GM18951 (cell line): ENCODE measurements around the gene GIMAP5.

Experiments
- POLR2A ChIP-seq: IDR thresholded peaks from 4 replicates; pipeline ENCODE4 v1.6.1; 2011; ENCODE audit warnings: mild to moderate bottlenecking; ENCODE audit not compliant: insufficient read length, insufficient read depth; ENCODE audit errors: extremely low read depth
- in situ Hi-C: fragments of 300-500 bp; cut with MboI; formaldehyde crosslinking; loops from one replicate; pipeline ENCODE4 v1.12.0; 2022; ENCODE audit warnings: low sequenced_read_pairs, mixed read lengths, inconsistent platforms; ENCODE audit not compliant: unreplicated experiment

The GIMAP5 gene

GRCh38 chr7:150723467-150723866 is 13.8 kb upstream of the GIMAP5 start:
- TF ChIP-seq POLR2A = no peak
- in situ Hi-C loops = no loop called here

GRCh38 chr7:150727381-150727780 is 9.8 kb upstream of the GIMAP5 start:
- no peak for TF ChIP-seq POLR2A
- in situ Hi-C loops = no loop called here

- in situ Hi-C loops = no loop called here
- TF ChIP-seq POLR2A = no peak
These were observed 9.2 kb upstream of the GIMAP5 start for GRCh38 chr7:150728011-150728410.

DNA sequence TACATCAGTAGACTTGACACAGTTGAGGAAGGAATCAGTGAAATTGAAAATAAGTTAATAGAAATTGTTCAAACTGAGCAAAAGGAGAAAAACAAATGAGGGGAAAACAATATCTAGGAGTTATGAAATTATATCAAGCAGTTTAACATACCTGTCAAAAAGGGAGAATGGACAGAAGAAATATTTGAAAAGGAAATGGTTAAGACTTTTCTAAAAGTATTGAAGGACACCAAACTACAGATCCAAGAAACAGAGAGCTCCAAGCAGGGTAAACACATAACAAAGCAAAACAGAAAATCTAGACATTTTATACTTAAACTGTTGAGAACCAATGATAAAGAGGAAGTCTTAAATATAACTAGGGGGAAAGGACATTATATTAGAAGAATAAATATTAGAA is 8.6 kb upstream of the GIMAP5 start:
- in situ Hi-C loops = no loop called here
- TF ChIP-seq POLR2A = no peak

DNA sequence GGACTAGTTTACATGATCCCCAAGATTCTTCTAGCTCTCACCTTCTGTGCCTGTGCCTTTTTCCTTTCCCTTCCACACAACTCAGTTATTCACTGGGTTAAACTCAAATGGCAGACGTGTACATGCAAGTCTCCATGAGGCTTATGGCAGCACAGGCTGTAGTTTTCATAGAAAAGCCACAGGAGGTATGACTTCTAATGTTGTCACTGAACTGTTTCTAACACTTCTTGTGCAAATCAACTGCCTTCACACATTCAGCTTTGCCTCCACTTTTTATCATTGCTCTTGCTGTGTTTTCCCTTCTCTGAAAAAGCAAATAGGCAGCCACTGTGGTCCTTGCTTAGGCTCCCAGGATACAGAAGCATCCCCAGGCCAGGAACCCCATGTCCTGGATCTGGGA is 5.3 kb upstream of the GIMAP5 start:
- TF ChIP-seq POLR2A = no peak
- in situ Hi-C loops = no loop called here

DNA sequence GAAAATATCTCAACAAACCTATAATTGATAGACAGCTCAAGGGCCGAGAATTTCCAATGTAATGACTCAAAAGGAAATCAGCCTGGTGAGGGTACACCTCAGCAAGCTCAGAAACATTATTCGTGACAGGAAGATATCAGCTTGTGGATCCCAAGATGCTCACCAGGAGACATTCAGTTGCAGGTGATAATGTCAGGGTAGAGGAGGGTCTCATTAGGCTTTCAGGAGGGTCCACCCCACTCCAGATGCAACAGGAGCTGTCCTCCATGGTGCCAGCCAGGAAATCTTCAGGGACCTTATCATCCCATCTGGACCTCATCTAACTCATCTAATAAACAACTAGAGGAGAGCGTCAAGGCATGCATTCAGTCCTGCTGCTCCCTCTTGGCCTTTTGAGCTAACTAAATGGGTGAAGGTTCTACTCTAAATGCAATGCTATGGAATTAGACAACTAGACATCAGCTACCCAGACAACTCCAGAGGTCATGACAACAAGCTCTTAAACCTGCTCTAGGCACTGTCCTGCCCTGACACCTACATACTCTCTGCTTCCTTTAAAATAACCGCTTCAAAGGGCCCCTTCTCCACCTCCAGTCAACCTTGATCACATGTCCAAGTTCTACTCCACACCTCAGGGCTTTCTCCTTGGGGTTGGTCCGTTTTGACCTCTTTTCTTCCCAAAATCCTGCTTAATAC is 4.3 kb upstream of the GIMAP5 start:
- in situ Hi-C loops = no loop called here
- TF ChIP-seq POLR2A = no peak

DNA sequence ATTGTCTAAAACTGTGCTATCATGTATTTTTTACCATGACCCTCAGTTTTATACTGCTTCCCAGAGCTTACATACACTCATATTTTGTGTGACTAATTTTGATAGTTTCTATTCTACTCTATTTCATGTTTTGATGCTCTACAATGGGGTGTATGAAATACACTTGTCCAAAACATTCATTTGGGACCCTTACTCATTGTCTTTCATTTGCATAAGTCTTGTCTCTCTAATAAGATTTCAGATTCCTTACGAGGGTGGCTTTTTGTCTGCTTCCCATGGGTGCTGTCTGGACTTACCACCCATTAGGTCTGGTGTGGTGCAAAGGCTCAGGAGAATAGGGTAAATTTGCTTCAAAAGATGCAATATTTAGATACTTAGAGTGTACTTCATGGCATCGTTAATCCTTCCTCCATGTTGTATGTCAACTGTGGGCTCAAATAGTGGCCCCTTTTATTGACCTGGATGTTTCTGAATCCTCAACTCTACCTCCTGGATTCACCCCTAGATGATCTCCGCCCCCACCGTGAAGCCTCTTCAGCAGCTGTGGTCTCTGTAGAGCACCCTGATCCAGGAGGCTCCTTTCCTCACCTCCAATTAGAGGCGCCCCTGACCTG is 3.6 kb upstream of the GIMAP5 start:
- no peak for TF ChIP-seq POLR2A
- in situ Hi-C loops = no loop called here

GRCh38 chr7:150734254-150734653 is 3.0 kb upstream of the GIMAP5 start:
- TF ChIP-seq POLR2A = no peak
- in situ Hi-C loops = no loop called here

DNA sequence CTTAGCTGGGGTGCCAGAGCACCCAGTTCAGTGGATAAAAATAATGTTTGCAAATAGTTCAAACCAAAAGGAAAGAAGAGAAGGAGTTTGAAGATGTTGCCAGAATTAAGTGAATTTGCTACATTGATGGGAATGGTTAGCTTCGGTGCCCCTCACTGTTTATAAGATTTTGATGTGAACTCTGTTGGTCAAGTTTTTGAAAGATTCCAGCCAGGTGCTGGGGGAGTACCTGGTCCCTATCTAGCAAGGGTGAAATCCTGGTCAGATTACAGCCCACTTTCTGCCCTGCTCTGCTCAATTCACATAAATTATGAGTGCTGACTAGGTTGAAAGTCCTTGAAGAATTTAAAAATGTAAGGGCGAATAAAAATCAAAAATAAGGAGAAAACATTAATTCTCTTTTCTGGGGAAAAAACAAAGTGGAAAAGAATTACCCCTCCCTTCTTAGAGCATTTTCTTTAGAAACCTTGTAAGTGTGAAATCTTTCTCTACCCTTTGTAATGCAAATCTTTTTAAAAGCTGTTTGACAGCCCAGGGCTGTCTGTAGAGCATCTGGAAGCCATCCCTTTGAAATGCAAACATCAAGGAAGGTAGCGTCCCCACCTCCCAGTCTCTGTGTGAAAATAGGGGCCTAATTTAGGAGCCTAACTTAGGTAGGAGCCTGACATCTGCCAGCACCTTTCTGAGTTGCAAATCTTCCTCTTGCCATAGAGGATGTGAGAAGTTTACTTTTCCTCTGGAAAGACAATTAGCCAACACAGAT is 1.4 kb upstream of the GIMAP5 start:
- in situ Hi-C loops = no loop called here
- no peak for TF ChIP-seq POLR2A

- TF ChIP-seq POLR2A = no peak
- in situ Hi-C loops = no loop called here
These were observed 354 bp upstream of the GIMAP5 start for GRCh38 chr7:150736864-150737263.

DNA sequence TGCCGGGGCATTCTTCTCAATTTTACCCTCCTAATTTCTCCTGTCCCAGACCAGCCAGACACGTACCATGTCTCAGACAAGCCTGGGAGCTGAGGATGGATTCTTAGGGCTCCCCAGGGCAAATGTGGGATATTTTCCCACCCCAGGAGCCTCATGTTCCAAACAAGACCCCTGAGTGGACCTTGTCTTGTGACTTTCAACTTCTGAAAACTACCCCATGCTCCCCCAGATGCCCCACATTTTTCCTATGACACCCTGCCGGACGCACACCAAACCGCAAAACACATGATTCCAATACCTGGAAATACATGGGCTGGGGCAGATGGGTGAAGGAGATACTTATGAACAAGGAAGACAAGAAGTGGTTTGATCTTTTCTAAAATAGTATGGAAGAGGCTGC is 874 bp downstream of the GIMAP5 start:
- in situ Hi-C loops = no loop called here
- TF ChIP-seq POLR2A = no peak

- TF ChIP-seq POLR2A = no peak
- in situ Hi-C loops = no loop called here
These were observed 1.4 kb downstream of the GIMAP5 start for GRCh38 chr7:150738591-150739001.

- in situ Hi-C loops = no loop called here
- no peak for TF ChIP-seq POLR2A
These were observed 1.8 kb downstream of the GIMAP5 start for GRCh38 chr7:150739033-150739432.

DNA sequence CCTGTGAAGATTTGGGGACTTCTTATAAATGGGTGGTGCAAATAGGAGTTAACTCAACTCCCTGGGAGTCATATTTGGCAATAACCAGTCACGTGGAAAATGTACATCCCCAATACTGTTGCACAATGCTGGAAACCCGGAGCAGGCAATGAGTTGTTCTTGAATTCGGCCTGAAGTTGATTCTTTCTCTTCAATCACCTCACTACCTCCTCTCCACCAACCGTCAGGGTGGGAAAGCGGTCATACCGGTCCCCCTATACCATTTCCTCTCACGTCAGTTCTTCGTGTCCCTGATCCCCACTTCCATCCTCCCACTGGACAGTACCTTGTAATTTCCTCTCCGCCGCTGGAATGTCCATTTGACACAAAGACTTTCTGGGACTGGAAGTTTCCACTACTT is 2.8 kb downstream of the GIMAP5 start:
- no peak for TF ChIP-seq POLR2A
- in situ Hi-C loops = no loop called here
